SH-SY5Y (cell line): Measurements from ENCODE around the gene KIF2A.

Source experiments
- GATA2 ChIP-seq: IDR thresholded peaks from 2 replicates; pipeline ENCODE4 v1.6.1; 2011; ENCODE audit warnings: mild to moderate bottlenecking, low read depth, low read length
- GATA3 ChIP-seq: IDR thresholded peaks from 2 replicates; pipeline ENCODE4 v1.6.1; 2011; ENCODE audit warnings: low read depth, mild to moderate bottlenecking, low read length, moderate library complexity

Gene KIF2A

DNA sequence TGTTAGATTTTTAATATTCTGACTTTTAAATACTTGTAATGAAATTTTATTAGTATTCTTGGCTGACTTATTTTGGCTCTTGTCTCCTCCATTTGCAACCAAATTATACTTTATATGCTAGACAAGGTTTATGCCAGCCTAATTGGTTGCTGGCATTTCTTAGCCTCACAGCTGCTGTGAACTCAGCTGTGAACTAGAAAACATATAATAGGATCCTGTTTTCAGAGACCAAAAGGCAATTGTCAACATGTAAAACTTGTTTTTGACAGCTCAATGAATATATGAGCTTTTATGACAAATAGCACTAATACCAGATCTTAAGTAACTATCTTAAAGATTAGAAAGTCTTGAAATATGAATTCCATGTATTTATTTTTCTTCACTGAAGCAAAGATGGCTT, 25.9 kb downstream of the KIF2A start:
- TF ChIP-seq GATA3, result no peak
- TF ChIP-seq GATA2, result no peak

DNA sequence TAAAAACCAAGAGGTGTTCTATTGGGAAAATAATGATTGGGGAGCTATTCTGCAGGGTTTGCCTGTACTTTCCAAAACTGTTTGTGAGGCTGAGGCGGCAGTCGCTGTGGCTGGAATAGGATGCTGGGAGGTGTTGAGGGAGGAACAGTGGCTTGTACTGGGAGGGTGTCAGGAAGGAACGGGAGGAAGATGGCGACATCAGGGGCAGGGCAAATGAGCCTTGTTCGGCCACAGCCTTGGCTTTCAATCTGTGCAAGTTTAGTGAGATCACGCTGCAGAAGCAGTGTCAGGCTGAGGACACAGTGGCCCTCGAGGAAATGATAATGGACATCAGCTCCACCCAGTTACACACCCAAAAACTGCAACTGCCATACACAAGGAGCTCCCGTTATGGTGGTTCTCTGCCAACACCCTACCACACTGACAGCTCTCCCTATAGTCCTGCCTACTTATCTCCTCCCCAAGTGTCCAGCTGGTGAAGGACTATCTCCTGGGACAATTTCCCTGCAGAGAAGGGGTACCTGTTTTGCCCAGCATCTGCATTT, 27.3 kb downstream of the KIF2A start:
- TF ChIP-seq GATA3 (no peak), GATA2 (no peak)

DNA sequence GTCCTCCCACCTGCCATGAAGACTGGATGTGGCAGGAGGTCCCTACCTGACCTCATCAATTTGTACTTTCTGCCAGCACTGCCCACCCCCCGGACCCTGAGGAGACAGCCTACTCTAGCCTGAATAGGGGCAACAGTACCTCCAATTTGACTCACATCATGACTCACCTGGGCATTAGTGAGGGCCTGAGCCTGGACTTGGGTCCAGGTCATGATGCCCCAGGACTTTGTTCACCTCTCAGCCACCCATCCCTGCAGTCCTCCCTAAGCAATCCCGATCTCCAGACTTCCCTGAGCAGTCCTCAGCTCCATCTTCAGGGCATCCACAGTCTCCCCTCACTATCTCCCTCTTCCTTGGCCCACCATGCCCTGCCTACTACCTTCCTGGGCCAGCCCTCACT, 28.1 kb downstream of the KIF2A start:
- TF ChIP-seq GATA2 (no peak), GATA3 (no peak)

DNA sequence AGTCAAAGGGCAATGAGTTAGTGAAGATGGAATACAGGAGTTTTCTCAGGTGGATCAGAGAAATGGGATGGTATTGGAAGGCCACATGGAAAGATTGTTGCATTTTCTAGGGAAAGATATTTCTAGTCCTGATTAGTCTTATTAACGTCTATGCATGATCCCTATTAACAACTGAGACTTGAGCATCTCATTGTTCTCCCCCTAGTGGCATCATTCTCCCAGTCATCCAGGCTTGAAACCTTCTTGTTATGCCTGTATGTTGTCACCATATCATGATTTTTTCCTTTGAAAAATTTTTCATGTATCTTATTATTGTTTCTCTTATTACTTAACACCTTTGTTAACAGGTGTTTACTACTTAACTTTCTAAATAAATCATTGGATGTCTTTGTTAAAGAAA, 34.4 kb downstream of the KIF2A start:
- TF ChIP-seq GATA2, result no peak

DNA sequence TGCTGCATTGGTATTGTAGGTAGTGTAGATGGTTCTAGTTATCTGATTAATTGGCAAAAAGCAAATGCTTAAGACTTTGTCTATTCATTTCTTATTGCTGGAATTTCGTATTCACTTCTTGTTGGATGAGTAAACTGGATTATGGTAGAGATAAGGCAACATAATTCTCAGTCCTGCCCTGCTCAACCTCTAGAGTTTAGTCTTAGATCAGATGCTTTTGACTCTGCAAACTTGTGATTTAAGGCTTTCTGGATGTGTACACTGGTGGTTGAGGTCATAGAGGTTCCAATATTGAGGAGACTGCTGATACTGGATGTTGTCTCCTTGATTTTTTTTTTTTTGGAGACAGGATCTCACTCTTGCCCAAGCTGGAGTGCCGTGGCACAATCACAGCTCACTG, 35.0 kb downstream of the KIF2A start:
- TF ChIP-seq GATA2, result no peak
- no peak for TF ChIP-seq GATA3

DNA sequence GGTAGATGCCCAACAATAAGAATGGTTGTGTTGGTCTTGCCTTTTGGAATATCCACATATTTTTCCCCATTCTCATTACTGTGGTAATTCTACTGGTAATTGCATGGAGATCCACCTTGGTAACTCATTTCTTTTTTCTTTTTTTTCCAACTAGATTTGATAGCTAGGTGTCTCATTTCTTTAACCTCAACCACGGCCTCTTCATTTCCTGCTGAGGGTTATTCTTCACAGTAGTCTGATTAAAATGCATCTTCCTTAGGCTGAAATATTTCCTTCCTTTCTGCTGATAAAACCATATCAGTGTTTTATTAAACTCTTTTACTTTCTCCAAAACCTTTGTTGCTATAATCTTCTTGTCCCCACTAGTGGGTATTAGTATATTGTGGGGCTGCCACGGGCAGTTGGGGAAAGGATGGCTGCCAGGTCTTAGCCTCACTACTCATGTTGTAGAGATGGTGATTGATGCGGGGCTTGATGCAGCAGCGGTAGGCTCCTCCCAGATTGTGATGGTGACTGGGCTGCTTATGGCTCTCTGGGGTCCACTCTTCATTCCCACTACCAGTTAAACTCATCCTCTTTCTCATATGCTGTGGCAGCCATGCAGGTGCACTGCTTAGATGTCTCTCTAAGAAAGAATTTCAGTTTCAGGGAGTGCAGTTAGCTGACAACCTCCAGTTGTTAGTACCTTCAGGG, 35.9 kb downstream of the KIF2A start:
- TF ChIP-seq GATA2 (no peak), GATA3 (no peak)

DNA sequence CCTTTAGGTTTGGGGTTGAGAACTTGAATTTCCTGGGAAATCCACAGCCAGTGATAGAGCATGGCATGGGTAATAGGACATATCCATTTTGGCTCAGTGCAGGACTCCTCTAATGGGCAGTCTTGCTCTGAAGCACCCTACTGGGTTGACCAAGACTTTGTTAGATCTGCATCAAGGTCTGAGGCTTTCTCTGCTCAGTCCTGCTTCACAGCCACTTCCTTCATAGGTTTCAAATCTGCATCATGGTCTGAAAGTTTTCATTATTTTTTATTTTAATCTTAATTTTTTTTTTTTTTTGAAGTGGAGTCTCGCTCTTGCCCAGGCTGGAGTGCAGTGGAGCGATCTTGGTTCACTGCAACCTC, 36.5 kb downstream of the KIF2A start:
- TF ChIP-seq GATA3, result no peak
- no peak for TF ChIP-seq GATA2

DNA sequence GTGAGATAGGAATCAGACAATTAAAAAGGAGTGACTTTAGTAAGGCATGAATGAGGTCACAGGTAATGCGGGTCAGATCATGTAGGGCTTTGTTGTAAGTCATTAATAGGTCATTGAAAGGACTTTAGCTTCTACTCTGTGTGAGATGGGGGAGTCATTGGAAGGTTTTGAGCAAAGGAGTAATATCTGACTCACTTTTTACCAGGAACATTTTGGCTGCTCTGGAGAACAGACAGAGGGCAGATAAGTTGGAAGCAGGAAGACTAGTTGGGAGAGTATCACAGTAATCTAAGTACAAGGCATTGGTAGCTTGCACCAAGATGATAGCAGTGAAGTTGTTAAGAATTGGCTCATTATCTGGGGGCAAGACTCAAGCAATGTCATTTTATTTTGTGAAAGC, 37.4 kb downstream of the KIF2A start:
- TF ChIP-seq GATA3 (no peak), GATA2 (no peak)

DNA sequence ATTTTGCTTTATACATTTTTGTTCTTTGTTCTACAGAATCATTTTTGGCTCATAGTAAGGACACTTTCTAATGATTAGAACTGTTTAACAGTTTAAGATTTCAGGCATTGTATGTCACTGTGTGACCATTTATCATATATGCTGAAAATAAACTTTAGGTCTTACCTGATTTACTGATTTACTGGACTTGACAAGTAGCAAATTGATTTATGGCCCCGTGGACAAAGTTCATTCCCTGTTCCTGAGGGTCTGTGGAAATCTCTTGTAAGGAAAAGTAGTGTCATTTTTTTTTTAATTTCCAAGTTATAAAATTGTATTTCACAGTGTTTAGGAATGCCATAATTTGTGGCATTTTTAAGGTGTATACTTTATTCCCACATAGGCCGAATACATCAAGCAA, 40.7 kb downstream of the KIF2A start:
- TF ChIP-seq GATA3, result no peak
- no peak for TF ChIP-seq GATA2

DNA sequence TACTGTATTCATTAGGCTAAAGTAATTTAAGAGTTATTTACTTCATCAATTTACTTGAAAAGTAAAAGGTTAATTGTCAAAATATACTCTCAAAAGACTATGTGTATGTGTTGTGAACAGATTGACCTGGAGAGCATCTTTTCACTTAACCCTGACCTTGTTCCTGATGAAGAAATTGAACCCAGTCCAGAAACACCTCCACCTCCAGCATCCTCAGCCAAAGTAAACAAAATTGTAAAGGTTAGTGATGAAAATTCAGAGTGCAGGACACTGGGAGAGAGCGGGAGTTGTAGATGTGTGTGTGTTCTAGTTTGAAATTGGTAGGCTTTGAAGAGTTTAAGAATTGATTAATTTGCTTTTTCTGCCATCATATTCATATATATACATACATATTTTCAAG, 41.9 kb downstream of the KIF2A start:
- no peak for TF ChIP-seq GATA3
- TF ChIP-seq GATA2, result no peak

DNA sequence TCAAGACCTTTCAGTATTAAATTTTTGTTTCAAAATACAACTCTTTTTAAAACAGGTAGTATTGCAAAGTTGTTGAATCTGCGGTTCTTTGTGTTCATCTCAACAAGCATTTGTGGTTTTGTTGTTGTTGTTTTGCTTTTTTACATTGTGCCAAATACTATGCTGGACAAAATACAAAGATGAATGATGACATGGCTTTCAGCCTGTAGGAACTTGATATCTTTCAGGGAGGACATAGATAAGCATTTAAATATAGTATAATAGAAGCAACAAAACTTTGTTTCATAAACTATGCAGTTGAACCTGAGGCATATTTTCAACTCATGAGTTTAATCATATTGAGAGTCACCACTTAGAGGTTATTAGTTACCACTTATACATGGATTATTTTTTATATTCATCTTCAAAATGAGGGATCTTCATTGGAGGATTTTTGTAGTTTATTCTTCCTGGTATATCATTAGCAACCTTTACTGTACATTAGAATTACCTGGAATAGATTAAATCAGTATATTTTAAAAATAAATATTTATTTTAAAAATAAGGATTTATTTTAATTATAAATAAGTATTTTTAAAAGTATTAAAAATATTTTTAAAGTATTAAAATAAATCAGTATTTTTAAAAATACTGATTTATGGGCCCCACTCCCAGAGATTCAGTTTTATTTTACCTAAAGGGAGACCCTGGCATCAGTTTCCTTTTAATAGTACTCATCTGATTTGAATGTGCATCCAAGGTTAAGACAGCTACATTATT, 42.9 kb downstream of the KIF2A start:
- TF ChIP-seq GATA3 (no peak), GATA2 (no peak)

DNA sequence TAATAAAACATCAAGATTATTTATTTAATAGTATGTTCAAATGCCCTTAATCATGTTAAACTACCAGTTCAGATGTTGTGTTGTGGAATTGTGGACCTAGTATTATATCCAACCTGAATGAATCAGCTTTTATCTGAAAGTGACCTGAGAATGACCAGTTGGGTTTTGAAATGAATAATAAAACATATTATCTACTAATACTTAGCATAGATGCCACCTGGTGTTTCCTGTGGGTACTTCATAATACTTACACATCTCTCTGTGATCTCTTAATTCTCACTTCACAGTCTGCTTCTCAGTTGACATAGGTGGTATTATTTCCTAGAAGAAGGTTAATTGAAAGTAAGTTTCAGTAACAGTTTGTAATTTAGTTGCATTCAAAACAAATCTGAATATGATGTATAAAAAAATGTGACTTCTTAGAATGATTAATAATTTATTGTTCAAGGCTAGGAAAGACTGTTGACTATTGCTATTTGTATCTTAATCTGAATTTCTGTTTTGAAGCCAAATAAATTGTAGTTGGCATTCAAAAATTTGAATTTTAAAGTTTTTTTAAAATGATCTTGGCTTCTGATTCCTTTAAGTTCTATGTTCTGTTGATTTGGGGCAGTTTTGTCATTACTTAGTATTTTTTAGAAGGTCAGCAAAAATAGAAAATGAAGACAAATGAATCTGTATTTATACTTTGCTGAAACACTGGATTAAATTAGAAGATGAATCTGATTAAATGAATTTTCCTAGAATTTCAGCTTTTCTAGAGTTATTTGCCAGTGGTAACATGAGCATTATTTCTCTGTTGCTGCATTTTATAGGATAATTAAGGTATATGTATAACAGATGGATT, 48.2 kb downstream of the KIF2A start:
- no peak for TF ChIP-seq GATA3
- no peak for TF ChIP-seq GATA2

DNA sequence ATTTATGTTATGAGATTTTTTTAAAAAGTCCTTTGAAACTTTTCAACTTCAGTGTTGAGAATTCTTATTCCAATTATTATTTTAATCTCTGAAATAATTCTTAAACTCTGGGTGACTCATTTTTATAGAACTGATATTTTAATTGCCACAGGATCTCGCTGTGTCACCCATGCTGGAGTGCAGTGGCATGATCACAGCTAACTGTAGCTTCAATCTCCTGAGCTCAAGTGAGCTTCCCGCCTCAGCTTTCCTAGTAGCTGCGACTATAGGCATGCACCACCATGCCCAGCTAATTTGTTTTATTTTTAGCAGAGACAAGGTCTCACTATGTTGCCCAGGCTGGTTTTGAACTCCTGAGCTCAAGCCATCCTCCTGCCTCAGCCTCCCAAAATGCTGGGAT, 56.7 kb downstream of the KIF2A start:
- TF ChIP-seq GATA3 (no peak), GATA2 (no peak)

DNA sequence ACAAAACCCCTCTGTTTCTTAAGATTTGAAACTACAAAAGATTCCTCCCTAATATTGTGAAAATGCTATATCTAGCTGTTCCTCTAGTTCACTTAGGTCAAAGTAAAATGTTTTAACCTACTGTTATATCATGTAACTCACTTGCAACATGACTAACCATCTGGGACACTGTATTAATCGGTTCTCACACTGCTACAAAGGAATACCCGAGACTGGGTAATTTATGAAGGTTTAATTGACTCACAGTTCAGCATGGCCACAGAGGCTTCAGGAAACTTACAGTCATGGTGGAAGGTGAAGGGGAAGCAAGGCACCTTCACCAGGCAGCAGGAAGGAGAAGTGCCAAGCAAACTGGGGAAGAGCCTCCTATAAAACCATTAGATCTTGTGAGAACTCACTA, 63.0 kb downstream of the KIF2A start:
- TF ChIP-seq GATA2 (no peak), GATA3 (no peak)

DNA sequence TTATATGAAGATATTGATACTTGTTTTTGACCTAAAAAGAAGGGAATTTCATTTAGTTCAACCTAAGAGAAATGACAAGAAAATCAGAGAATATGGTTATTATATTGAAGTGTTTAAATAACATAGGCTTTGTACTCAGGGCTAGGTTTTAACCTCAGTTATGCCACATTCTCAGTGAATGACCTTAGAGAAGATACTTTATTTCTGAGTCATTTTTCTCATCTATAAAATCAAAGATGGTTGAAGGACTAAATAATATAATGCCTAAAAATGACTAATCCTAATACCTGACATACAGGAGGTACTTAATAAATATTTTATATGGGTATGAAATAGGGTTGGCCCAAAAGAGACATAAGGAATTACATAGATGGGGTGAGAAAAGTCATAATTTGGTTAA, 65.4 kb downstream of the KIF2A start:
- TF ChIP-seq GATA3 (no peak), GATA2 (no peak)
